PFSK-1 (cell line): ENCODE results near the gene ISX.

Experiments used
- POLR2AphosphoS5 ChIP-seq: IDR thresholded peaks from 2 replicates; pipeline ENCODE4 v1.6.1; 2012; ENCODE audit warnings: low read depth, mild to moderate bottlenecking, control low read depth, low read length, moderate library complexity
- REST ChIP-seq, 2 experiments: IDR thresholded peaks; 2 replicates each; pipeline versions ENCODE4 v1.6.1 to v1.8.0; 2011 to 2012; ENCODE audit warnings: low read depth in 2 of 2, low read length in 2 of 2, control low read depth in 1 of 2, inconsistent platforms in 1 of 2, mild to moderate bottlenecking in 1 of 2, moderate library complexity in 1 of 2; ENCODE audit not compliant: insufficient read depth in 1 of 2
- SIN3A ChIP-seq: IDR thresholded peaks from 2 replicates; pipeline ENCODE4 v1.6.1; 2012; ENCODE audit warnings: mild to moderate bottlenecking, low read length, moderate library complexity, borderline replicate concordance; ENCODE audit not compliant: insufficient read depth
- TAF1 ChIP-seq: IDR thresholded peaks from 2 replicates; pipeline ENCODE4 v1.6.1; 2012; ENCODE audit warnings: low read length, control low read depth, borderline replicate concordance; ENCODE audit not compliant: insufficient read depth

DNA sequence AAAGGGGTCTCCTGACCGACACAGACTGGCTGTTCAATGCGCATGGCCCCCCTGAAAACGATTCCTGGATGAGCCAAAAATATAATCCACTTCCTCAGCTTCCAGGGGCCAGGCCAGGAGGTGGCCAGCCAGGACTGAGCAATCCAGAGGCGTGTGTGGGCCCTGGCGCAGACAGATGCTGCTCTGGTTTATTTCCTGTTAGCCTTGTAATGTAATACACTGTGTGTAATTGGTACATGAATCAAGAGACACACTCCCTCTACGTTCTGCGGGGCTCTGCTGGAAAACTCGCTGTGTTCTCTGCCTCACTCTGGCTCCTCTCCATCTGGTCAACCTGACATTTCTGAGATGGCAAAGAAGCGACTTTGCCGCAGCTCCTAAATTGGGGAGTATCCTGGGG, 26.3 kb upstream of the ISX start:
- no peak for TF ChIP-seq REST (IDR thresholded peaks at IDR 0.05; ENCODE audit: insufficient read depth in 1 of 2, low read depth in 2 of 2, low read length in 2 of 2)
- TF ChIP-seq POLR2AphosphoS5 = no peak
- TF ChIP-seq SIN3A = no peak
- TF ChIP-seq TAF1 = no peak
